Activated naive CD8-positive, alpha-beta T cell treated with anti-CD3 and anti-CD28 coated beads, Interleukin-2, amount 50 U/mL, for 16 hours (primary cell): ENCODE results near the gene PKD2.
"Not testable (repeated sequence)": the region's sequence is repeated elsewhere in the genome, so short reads cannot be mapped to it uniquely, and the experiment has no call there.

ENCODE experiments used
- DNase-seq: peaks from one replicate; pipeline ENCODE4 v3.0.0-alpha.2; 2020; ENCODE audit warnings: low read depth, low spot score

The PKD2 gene

GRCh38 chr4:88070031-88070430, 62.6 kb downstream of the PKD2 start:
- DNase-seq, result no peak

GRCh38 chr4:88075336-88075735, 67.9 kb downstream of the PKD2 start:
- DNase-seq, result no peak

GRCh38 chr4:88077911-88078524, 70.6 kb downstream of the PKD2 start:
- no peak for DNase-seq

GRCh38 chr4:88078579-88078978, 71.1 kb downstream of the PKD2 start:
- DNase-seq, result no peak

GRCh38 chr4:88080626-88081025, 73.2 kb downstream of the PKD2 start:
- no peak for DNase-seq

GRCh38 chr4:88087004-88087403, 79.6 kb downstream of the PKD2 start:
- DNase-seq, result no peak

- no peak for DNase-seq
Measured at GRCh38 chr4:88090898-88091297, 83.5 kb downstream of the PKD2 start.

- no peak for DNase-seq
Measured at GRCh38 chr4:88091378-88091777, 83.9 kb downstream of the PKD2 start.

- DNase-seq, result no peak
Measured at GRCh38 chr4:88093874-88094273, 86.4 kb downstream of the PKD2 start.

- no peak for DNase-seq
Measured at GRCh38 chr4:88097301-88097700, 89.9 kb downstream of the PKD2 start.

- no peak for DNase-seq
Measured at GRCh38 chr4:88097781-88098180, 90.3 kb downstream of the PKD2 start.

- no peak for DNase-seq
Measured at GRCh38 chr4:88098993-88099752, 91.7 kb downstream of the PKD2 start.

GRCh38 chr4:88101165-88101564, 93.7 kb downstream of the PKD2 start:
- no peak for DNase-seq

GRCh38 chr4:88102026-88102425, 94.6 kb downstream of the PKD2 start:
- DNase-seq, result no peak

GRCh38 chr4:88104902-88105610, 97.6 kb downstream of the PKD2 start:
- no peak for DNase-seq

- DNase-seq, result no peak
Measured at GRCh38 chr4:88106205-88106604, 98.8 kb downstream of the PKD2 start.

GRCh38 chr4:88107406-88108107, 100.1 kb downstream of the PKD2 start:
- DNase-seq, result no peak

GRCh38 chr4:88108108-88108465, 100.7 kb downstream of the PKD2 start:
- not testable (repeated sequence) for DNase-seq

- DNase-seq, result no peak
Measured at GRCh38 chr4:88108747-88109122, 101.3 kb downstream of the PKD2 start.

GRCh38 chr4:88109123-88109881, 101.9 kb downstream of the PKD2 start:
- DNase-seq, result no peak

GRCh38 chr4:88110826-88111225, 103.4 kb downstream of the PKD2 start:
- no peak for DNase-seq

- DNase-seq, result no peak
Measured at GRCh38 chr4:88112856-88113255, 105.4 kb downstream of the PKD2 start.
